Testis (tissue), 3 donors: ENCODE results near the gene FAM124A. TPM values are rescaled to one million over a fixed set of nuclear protein-coding genes. Genes with fewer than 3 reads are reported as not detected.
"Not testable (repeated sequence)": the region's sequence is repeated elsewhere in the genome, so short reads cannot be mapped to it uniquely, and the experiment has no call there.

Experiments used
- DNase-seq: peaks from one replicate; pipeline ENCODE4 v3.0.0-alpha.2; 2019
- H3K27ac ChIP-seq, 2 donors: fragments of 200-600 bp; sonication (generic); one replicate each; pipeline ENCODE4 v1.5.1; 2019
- H3K27me3 ChIP-seq: fragments of 200-600 bp; sonication (generic); one replicate; pipeline ENCODE4 v1.5.1; 2019
- H3K36me3 ChIP-seq: fragments of 200-600 bp; sonication (generic); one replicate; pipeline ENCODE4 v1.5.1; 2017; ENCODE audit warnings: low read depth; ENCODE audit errors: missing control alignments
- H3K4me1 ChIP-seq: fragments of 200-600 bp; sonication (generic); one replicate; pipeline ENCODE4 v1.5.1; 2019
- H3K4me3 ChIP-seq, 2 donors: fragments of 200-600 bp; sonication (generic); one replicate each; pipeline ENCODE4 v1.5.1; 2017 to 2019
- H3K9me3 ChIP-seq: fragments of 200-600 bp; sonication (generic); one replicate; pipeline ENCODE4 v1.5.1; 2017
- CTCF ChIP-seq, 3 experiments: fragments of 450-650 bp in 2 of 3; fragments of 200-600 bp in 1 of 3; sonication (generic) in 1 of 3; IDR thresholded peaks; one replicate each; pipeline ENCODE4 v1.5.1; 2016 to 2019; ENCODE audit warnings: antibody characterized with exemption in 3 of 3, mild to moderate bottlenecking in 2 of 3, moderate library complexity in 1 of 3
- POLR2A ChIP-seq: fragments of 450-650 bp; IDR thresholded peaks from one replicate; pipeline ENCODE4 v1.6.1; 2017; ENCODE audit warnings: antibody characterized with exemption, mild to moderate bottlenecking, moderate library complexity
- WGBS, 2 donors: methylation state at CpG; one replicate each; pipeline ENCODE4 v1.1.5; 2018; 5-methylcytosine and 5-hydroxymethylcytosine counted together
- intact Hi-C: fragments of 100-400 bp; cut with DNase I; formaldehyde crosslinking; loops from one replicate; pipeline ENCODE4 v1.15.1; 2023; ENCODE audit warnings: low total_unique reads
- polyA plus RNA-seq: library from polyadenylated mRNA; stranded (reverse); fragments of 350-450 nt; fragmentation: Illumina TruSeq; extraction: RNeasy Lipid Tissue Mini Kit (QIAGEN cat#74804); gene quantifications from one replicate; pipeline ENCODE4 v1.2.3, GENCODE V29; 2014; ENCODE audit warnings: low read depth, low replicate concordance; ENCODE audit not compliant: insufficient read depth
- total RNA-seq, 2 donors: library from RNA; depleted of rRNA; stranded (reverse); fragments of >200 nt; gene quantifications; one replicate each; pipeline ENCODE4 v1.2.3, GENCODE V29; 2016

Gene FAM124A
- total and polyA plus RNA-seq, 3 donors from 2014 or later = 2.7 to 3.4 (median 3.0) TPM

GRCh38 chr13:51286135-51287002, 64.2 kb downstream of the FAM124A start:
- intact Hi-C loops = loop anchor here (10.0 kb wide), 1 partner anchor 132 kb away; no protein-coding TSS in a partner anchor
- WGBS, 2 donors = 41 to 46% methylated on average over 13 of the region's 13 CpGs
- DNase-seq = peak; percentile 89
- no peaks in the 10 kb centered on the region for H3K36me3 ChIP-seq
- H3K9me3 ChIP-seq = no peaks in the 10 kb centered on the region
- H3K27me3 ChIP-seq = no peaks in the 10 kb centered on the region
- H3K27ac ChIP-seq = no peak overlapping the region
- H3K4me3 ChIP-seq = no peak overlapping the region
- TF ChIP-seq POLR2A (no peak), CTCF (IDR thresholded peaks at IDR 0.05) (peak; percentile 85 to 86 (median 85))
- no peaks in the 10 kb centered on the region for H3K4me1 ChIP-seq

GRCh38 chr13:51287758-51288157, 65.6 kb downstream of the FAM124A start:
- Histone ChIP-seq H3K36me3 (no peaks in the 10 kb centered on the region), H3K4me3 (no peak overlapping the region), H3K9me3 (no peaks in the 10 kb centered on the region), H3K4me1 (no peaks in the 10 kb centered on the region), H3K27ac (no peak overlapping the region), H3K27me3 (no peaks in the 10 kb centered on the region)
- TF ChIP-seq POLR2A = no peak
- TF ChIP-seq CTCF (IDR thresholded peaks at IDR 0.05) = no peak
- intact Hi-C loops = loop anchor here (10.0 kb wide), 1 partner anchor 133 kb away; no protein-coding TSS in a partner anchor
- 89 to 92% methylated on average over 4 of the region's 4 CpGs for whole genome bisulfite sequencing, 2 donors
- DNase-seq = no peak

GRCh38 chr13:51288254-51288653, 66.1 kb downstream of the FAM124A start:
- not testable (repeated sequence) for H3K36me3 ChIP-seq, H3K4me3 ChIP-seq, H3K9me3 ChIP-seq, H3K27me3 ChIP-seq, H3K27ac ChIP-seq, H3K4me1 ChIP-seq, DNase-seq
- intact Hi-C loops = loop anchor here (10.0 kb wide), 1 partner anchor 133 kb away; no protein-coding TSS in a partner anchor
- WGBS, 2 donors = 84 to 92% methylated on average over 1 of the region's 1 CpG

- H3K27me3 ChIP-seq = no peaks in the 10 kb centered on the region
- no peak overlapping the region for H3K4me3 ChIP-seq
- TF ChIP-seq POLR2A (no peak), CTCF (IDR thresholded peaks at IDR 0.05) (no peak)
- DNase-seq = no peak
- intact Hi-C loops = no loop called here
- no peak overlapping the region for H3K27ac ChIP-seq
- no peaks in the 10 kb centered on the region for H3K36me3 ChIP-seq
- WGBS, 2 donors = 65 to 72% methylated on average over 5 of the region's 5 CpGs
- H3K4me1 ChIP-seq = no peaks in the 10 kb centered on the region
- no peaks in the 10 kb centered on the region for H3K9me3 ChIP-seq
These were observed 69.1 kb downstream of the FAM124A start for GRCh38 chr13:51291341-51291740.

GRCh38 chr13:51292000-51292565, 69.9 kb downstream of the FAM124A start:
- no peaks in the 10 kb centered on the region for H3K9me3 ChIP-seq
- WGBS, 2 donors = 58 to 60% methylated on average over 6 of the region's 6 CpGs
- TF ChIP-seq POLR2A = no peak
- no peak for TF ChIP-seq CTCF (IDR thresholded peaks at IDR 0.05)
- no peak overlapping the region for H3K4me3 ChIP-seq
- H3K27me3 ChIP-seq = no peaks in the 10 kb centered on the region
- no peak for DNase-seq
- intact Hi-C loops = no loop called here
- no peaks in the 10 kb centered on the region for H3K36me3 ChIP-seq
- H3K27ac ChIP-seq = no peak overlapping the region
- no peaks in the 10 kb centered on the region for H3K4me1 ChIP-seq
